ENCODE results near the gene TXNRD2.

TXNRD2 gene

GRCh38 chr22:19901577-19902244 lies 39.9 kb downstream of the TXNRD2 start:
- no peak for TF ChIP-seq CTCF (IDR thresholded peaks at IDR 0.05; ENCODE audit: extremely low read depth, insufficient read depth, missing control alignments)
- no peak for DNase-seq (ENCODE audit: low spot score)
- in situ Hi-C loops (cut with MboI; ENCODE audit: low pct_unique_long_range_greater_than_20kb, low sequenced_read_pairs, unreplicated experiment): no loop called here

GRCh38 chr22:19900707-19901436 lies 40.7 kb downstream of the TXNRD2 start:
- in situ Hi-C loops (cut with MboI; ENCODE audit: low pct_unique_long_range_greater_than_20kb, low sequenced_read_pairs, unreplicated experiment): no loop called here
- DNase-seq (ENCODE audit: low spot score): no peak
- TF ChIP-seq CTCF (IDR thresholded peaks at IDR 0.05; ENCODE audit: extremely low read depth, insufficient read depth, missing control alignments): no peak

- in situ Hi-C loops (cut with MboI; ENCODE audit: low pct_unique_long_range_greater_than_20kb, low sequenced_read_pairs, unreplicated experiment): loop anchor here (10.0 kb wide), 2 partner anchors 94 to 124 kb away; no protein-coding TSS in a partner anchor
- no peak for DNase-seq (ENCODE audit: low spot score)
- no peak for TF ChIP-seq CTCF (IDR thresholded peaks at IDR 0.05; ENCODE audit: extremely low read depth, insufficient read depth, missing control alignments)
Measured at GRCh38 chr22:19898831-19899567, 42.6 kb downstream of the TXNRD2 start.

GRCh38 chr22:19898145-19898544 lies 43.5 kb downstream of the TXNRD2 start:
- no peak for DNase-seq (ENCODE audit: low spot score)
- in situ Hi-C loops (cut with MboI; ENCODE audit: low pct_unique_long_range_greater_than_20kb, low sequenced_read_pairs, unreplicated experiment): loop anchor here (10.0 kb wide), 2 partner anchors 93 to 123 kb away; no protein-coding TSS in a partner anchor
- no peak for TF ChIP-seq CTCF (IDR thresholded peaks at IDR 0.05; ENCODE audit: extremely low read depth, insufficient read depth, missing control alignments)

GRCh38 chr22:19897726-19898125 lies 43.9 kb downstream of the TXNRD2 start:
- DNase-seq (ENCODE audit: low spot score): no peak
- TF ChIP-seq CTCF (IDR thresholded peaks at IDR 0.05; ENCODE audit: extremely low read depth, insufficient read depth, missing control alignments): no peak
- in situ Hi-C loops (cut with MboI; ENCODE audit: low pct_unique_long_range_greater_than_20kb, low sequenced_read_pairs, unreplicated experiment): loop anchor here (10.0 kb wide), 2 partner anchors 93 to 123 kb away; no protein-coding TSS in a partner anchor

- no peak for TF ChIP-seq CTCF (IDR thresholded peaks at IDR 0.05; ENCODE audit: extremely low read depth, insufficient read depth, missing control alignments)
- in situ Hi-C loops (cut with MboI; ENCODE audit: low pct_unique_long_range_greater_than_20kb, low sequenced_read_pairs, unreplicated experiment): loop anchor here (10.0 kb wide), 2 partner anchors 92 to 122 kb away; no protein-coding TSS in a partner anchor
- no peak for DNase-seq (ENCODE audit: low spot score)
Measured at GRCh38 chr22:19896665-19897355, 44.8 kb downstream of the TXNRD2 start.
